NCI-H1092 treated with DMSO at 0.1 percent for 48 hours (cell line): Measurements from ENCODE around the gene PDLIM7.
A peak's percentile ranks its signal among the peaks of the same experiment; 100 is the strongest.

Source experiments
- DNase-seq: peaks from one replicate; lab custom pipeline; 2025; lab: John Stamatoyannopoulos, UW

PDLIM7 gene

GRCh38 chr5:177456976-177457851, 40.2 kb downstream of the PDLIM7 start:
- peak; percentile 66 for DNase-seq

DNA sequence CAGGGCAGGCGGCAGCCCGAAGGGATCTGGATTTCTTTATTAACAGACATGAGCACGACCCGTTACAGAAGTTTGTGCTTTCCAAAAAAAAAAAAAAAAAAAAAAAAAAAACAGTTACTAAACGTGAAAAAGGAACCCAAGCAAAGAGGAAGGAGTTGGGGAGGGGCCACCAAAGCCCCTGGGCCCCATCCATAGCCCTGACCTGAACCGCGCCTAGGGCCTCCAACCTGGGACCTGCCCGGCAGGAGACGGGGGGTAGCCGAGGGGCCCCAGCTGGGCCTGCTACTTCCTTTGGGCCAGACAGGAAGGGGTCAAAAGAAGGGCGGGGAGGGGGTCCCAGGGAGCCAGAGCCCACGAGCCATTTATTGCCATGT, 40.8 kb downstream of the PDLIM7 start:
- DNase-seq, result no peak

DNA sequence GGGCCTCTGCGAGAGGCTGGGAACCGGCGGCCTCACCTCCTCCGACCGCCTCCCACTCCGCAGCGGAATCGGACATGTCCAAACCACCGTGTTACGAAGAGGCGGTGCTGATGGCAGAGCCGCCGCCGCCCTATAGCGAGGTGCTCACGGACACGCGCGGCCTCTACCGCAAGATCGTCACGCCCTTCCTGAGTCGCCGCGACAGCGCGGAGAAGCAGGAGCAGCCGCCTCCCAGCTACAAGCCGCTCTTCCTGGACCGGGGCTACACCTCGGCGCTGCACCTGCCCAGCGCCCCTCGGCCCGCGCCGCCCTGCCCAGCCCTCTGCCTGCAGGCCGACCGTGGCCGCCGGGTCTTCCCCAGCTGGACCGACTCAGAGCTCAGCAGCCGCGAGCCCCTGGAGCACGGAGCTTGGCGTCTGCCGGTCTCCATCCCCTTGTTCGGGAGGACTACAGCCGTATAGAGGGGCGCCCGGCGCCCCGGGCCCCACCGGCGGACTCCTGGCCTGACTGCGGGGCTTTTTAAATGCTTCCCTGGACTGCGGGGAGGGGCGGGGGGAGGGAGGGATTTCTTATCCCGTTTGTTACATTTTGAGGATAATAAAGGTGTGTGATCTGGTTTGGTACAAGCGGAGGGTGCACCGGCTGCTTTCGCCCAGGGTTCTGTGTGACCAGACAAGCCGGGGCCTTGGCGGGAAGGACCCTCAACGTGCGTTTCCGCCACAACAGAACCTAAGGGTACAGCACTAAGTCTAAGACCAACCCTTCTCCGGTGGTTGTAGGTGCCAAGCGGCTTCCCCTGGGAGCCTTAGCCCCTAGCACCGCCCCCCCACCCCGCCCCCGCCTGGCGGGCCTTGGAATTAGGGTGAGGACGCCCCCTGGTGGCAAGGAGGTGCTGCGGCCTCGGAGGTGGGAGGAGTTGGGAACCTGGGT, 41.5 kb downstream of the PDLIM7 start:
- peak; percentile 75 for DNase-seq

GRCh38 chr5:177455036-177455660, 42.3 kb downstream of the PDLIM7 start:
- DNase-seq, result peak; percentile 68

DNA sequence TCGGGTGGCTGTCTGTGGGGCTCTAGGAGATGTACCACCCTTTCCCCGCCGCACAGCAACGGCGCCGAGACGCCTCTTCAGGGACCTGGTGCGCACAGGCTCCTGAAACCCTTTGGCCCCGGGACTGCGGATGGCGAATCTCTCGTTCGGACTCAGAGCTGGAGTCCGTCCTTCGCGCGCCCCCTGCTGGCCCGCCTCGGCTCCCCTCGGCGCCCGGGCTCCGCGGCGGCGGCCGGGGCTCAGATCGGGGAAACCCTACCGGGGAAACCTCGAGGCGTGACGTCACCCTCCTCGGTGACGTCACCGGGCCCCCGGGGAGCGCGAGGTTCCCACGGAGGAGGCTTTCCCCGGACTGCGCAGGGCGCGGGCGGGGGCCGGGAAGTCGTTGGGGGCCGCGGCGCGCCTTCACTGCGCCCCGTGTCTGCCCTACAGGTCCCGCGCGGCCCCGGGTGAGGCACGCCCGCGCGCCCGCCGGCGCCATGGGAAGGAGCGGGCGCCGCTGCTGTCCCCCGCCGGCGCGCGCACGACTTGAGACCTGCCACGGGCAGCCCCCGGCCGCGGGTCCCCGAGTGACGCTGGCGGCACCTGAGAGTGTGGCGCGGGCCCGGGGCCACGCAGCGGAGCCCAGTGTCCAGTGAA, 42.9 kb downstream of the PDLIM7 start:
- DNase-seq, result peak; percentile 71

GRCh38 chr5:177453852-177454396, 43.5 kb downstream of the PDLIM7 start:
- no peak for DNase-seq

DNA sequence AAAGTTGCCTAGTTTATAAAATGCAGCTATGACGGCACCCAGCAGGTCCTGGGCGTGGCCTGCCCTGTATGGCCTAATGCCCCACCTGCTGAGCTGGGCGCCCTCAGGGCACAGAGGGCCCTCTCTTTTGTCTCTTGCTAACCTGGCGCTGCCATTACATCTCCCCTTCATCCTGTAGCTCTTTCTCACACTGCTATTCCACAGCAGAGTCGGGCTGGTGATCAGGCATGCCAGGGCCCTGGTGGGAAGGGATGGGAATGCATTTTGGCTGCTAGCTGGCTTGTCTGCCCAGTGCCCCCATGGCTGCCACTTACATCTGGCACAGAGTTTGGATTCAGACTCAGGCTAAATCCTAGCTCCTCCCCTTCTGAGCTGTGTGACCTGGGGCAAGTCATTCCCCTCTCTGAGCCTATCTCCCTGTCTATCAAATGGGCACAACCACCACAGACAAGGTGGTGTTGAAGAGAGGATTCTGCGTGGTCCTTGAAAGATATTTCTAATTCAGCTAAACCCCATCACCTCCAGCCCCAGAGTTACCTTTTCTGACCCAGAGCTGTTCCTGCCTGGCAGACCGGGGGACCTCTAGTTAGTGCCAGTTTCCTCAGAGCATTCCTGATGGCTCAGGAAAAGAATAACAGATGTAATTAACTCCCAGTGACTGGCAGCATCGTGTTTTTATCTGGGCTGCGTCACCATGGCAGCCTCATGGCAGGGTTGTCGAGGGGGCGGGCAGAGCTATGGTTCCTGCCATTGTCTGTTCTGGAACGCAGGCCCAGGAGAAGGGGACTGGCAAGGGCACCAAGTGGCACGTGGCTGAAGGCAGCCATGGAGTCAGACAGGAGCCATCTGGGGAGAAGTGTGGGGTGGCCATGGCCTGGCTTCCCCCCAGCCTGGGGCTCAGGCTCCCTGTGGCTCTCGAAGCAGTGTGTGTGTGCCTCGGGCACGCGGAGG, 44.4 kb downstream of the PDLIM7 start:
- DNase-seq, result no peak

DNA sequence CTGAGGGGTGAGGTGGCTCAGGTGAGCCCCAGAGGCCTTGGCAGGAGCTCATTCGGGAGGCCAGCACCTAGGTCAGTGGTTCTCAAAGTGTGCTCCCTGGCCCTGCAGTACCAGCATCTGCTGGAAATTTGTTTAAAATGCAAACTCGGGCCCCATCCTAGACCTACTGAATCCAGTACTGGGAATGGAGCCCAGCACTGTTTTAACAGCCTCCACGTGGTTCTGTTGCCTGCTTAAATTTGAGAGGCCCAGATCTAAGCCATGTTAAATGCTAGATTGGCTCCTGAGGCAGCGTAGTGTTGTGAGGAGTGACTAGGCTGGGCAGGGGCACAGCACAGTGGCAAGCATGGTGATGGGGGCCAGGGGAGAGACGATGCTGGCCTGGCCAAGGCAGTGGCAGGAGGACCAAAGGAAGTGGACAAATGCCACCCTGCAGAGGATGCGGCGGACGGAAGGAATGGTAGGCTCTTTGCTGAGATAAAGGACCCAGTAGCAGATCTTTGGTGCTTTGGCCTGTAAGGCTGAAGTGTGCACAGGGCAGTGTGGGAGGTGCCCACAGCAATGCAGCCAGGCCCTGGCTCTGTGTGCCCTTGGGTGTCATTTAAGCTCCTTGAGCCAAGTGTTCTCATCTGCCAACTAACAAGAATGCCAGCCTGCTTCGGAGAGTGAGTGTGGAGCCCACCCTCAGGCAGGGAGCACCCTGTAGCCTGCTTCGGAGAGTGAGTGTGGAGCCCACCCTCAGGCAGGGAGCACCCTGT, 46.6 kb downstream of the PDLIM7 start:
- no peak for DNase-seq

DNA sequence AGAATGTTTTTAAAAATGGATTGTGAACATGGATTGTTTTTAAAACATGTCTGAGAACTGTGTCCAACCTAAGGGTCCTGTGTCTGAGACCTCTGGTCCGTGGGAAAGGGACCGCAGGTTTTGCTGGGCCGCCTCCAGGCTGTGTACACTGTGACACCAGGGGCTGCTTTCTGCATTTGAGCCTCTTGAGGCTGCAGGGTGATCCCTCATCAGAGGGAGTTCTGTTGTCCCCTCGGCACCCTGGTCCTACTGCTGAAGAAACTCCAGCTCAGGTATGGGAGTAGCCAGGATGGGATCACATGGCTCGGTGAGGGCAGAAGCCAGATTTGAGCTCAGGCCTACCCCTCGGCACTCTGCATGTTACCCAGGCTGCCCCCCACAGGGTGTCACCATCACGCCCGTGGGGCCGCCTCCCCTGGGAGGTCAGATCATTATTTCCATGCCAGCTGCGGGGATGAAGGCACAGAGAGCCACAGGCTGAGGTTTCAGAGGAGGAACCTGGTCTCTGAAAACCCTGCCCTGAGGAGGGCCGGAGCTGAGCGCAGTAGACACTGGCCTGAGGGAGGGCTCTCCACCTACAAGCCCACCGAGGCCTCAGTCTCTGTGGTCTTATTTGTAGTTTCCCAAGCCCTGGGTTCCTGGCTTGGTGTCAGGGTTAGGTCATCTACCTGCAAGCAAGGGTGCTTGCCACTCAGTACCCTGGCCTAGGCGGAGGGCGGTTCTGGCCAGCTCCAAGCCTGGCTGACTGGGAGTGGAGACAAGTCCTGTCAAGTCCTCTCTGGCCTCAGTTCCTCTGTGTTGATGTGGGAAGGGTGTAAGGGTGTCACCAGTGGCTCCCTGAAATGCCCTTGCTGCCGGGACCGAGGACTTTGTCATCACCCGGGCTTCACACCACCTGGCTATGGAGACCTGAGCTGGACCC, 48.0 kb downstream of the PDLIM7 start:
- no peak for DNase-seq

GRCh38 chr5:177448244-177448950, 49.0 kb downstream of the PDLIM7 start:
- DNase-seq, result no peak

DNA sequence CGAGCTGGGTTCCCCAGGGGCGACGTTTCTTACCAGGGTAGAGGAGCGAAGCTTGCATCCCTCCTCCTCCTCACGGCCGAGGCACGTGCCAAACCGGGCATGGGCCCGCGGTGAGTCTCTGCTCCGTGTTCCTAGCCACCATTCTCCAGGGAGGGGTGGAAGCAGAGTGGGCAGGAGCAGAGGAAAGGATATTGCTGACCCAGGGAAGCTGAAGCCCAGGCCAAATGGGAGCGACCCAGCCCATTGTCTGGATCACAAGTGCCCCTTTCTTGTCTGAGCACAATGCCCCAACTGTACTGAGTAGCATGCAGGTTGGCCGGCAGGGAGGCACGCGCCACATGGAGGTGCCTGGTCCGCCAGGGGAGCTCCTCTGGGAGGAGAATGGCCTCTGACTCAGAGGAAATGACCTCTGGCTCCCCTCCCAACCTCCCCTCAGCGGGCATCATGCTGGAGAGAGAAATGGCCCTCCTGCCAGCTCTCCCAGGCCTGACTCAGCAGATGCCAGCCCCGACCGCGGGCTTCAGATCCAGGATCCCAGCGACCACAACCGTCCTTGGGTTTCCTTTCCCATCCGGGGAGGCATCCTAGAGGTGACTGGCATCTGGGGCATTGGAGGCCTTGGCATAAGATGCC, 49.7 kb downstream of the PDLIM7 start:
- DNase-seq, result peak; percentile 54

DNA sequence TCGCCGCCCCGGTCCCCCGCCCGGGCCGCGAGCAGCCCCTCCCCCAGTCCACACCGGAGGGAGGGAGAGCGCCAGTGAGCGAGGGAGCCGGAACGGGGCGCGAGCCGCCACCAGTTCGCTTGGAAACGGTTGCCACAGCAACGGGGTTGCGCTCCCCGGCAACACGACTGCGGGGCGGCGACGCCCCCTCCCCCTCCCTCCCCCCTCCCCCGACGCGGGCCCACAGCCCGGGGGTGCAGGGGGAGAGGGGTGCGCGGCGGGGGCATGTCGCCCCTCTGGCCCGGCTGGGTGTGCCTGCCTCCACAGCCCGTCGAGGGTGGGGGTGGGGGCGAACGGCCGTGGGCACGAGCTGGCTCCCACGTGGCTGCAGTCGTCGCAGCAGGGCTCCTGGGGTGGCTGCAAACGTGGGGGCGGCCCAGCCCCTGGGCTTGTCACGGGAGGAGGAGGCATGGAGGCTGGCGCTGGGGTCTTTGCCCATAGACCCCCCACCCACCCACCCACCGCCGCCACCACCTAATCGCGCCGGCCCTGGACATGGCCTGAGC, 50.3 kb downstream of the PDLIM7 start:
- peak; percentile 59 for DNase-seq

GRCh38 chr5:177446200-177447065, 51.0 kb downstream of the PDLIM7 start, which contains the start of gene PRR7:
PRR7 (plus strand) TSS chr5:177446814; CDS start chr5:177455068, 8,254 bp downstream.
- DNase-seq, result peak; percentile 63

DNA sequence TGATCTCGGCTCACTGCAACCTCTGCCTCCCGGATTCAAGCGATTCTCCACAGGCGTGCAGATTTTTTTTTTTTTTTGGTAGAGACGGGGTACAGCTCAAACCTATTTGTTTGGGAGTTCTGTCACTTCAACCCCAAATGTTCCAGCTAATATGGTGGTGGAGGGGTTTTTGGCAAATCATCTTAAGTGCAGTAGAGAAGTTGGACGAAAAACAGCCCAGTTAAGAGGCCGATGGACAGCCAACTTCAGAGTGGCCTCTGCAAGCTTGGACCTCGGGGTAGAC, 51.5 kb downstream of the PDLIM7 start:
- no peak for DNase-seq

DNA sequence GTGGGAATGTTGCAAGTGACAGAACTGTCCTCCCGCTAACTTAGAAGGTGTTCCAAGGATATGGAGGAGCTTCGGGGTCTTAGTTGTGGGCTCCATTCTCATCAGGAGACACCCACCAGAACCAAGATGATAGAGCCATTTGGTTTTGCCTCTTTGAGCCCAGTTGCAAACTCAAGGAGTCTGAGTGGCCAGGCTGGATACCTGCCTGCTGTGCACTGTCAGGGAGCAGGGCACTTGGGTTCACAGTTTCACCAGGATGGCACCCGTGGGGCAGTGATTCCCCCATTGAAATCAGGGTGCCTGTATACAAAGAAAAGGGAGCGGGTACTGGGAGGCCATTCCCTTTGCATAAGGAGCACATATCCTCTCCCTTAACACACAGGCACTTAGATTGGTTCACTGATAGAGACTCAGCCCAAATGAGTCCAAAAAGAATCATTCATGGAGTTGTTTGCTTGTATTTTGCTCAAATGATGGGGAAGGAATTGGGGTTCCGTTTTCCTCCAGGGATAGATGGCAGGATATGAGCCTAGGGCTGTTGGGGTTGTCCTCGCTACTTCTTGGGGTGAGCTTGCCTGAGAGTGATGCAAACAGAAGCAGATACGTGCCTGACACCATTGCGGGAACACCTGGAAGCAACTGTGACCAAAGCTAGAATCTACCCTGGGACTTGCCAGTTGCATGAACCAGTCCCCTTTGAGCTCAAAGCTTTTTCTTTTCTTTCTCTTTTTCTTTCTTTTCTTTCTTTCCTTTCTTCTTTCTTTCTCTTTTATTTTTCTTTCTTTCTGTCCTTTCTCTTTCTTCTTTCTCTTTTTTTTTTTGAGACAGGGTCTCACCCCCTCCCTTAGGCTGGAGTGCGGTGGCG, 52.1 kb downstream of the PDLIM7 start:
- DNase-seq, result no peak
